ENCODE data around the gene COX4I1.

GRCh38 chr16:85753559-85753958, 45.9 kb upstream of the COX4I1 start:
- TF ChIP-seq CTCF (IDR thresholded peaks at IDR 0.05; ENCODE audit: low read depth, low read length) (no peak), EZH2phosphoT487 (IDR thresholded peaks at IDR 0.05; ENCODE audit: low read depth) (no peak)
